Endodermal cell (in vitro differentiated cells): ENCODE results near the gene NCS1. TPM values are rescaled to one million over a fixed set of nuclear protein-coding genes. Genes with fewer than 3 reads are reported as not detected.
A peak's percentile ranks its signal among the peaks of the same experiment; 100 is the strongest.

Experiments
- DNase-seq: peaks from one replicate; pipeline ENCODE4 v3.0.0-alpha.2; 2017
- H3K27ac ChIP-seq: 2 replicates; pipeline ENCODE4 v1.5.1; 2013; ENCODE audit warnings: mild to moderate bottlenecking, low read depth, low read length, moderate library complexity
- H3K27me3 ChIP-seq: 2 replicates; pipeline ENCODE4 v1.6.1; 2013; ENCODE audit warnings: mild to moderate bottlenecking, low read length, moderate library complexity; ENCODE audit not compliant: insufficient read depth, control insufficient read depth, poor library complexity, severe bottlenecking
- H3K36me3 ChIP-seq: 2 replicates; pipeline ENCODE4 v1.7.0; 2013; ENCODE audit warnings: mild to moderate bottlenecking, low read length, moderate library complexity; ENCODE audit not compliant: control insufficient read depth, insufficient read depth
- H3K4me1 ChIP-seq: one replicate; pipeline ENCODE4 v1.7.0; 2013; ENCODE audit warnings: low read length; ENCODE audit not compliant: control insufficient read depth, insufficient read depth
- H3K4me3 ChIP-seq: 2 replicates; pipeline ENCODE4 v1.5.1; 2013; ENCODE audit warnings: mild to moderate bottlenecking, low read length, moderate library complexity
- H3K9ac ChIP-seq: 2 replicates; pipeline ENCODE4 v1.6.1; 2013; ENCODE audit warnings: mild to moderate bottlenecking, low read length, moderate library complexity; ENCODE audit not compliant: poor library complexity, severe bottlenecking; ENCODE audit errors: extremely low read depth
- H3K9me3 ChIP-seq: 2 replicates; pipeline ENCODE4 v1.6.1; 2013; ENCODE audit warnings: mild to moderate bottlenecking, low read length, moderate library complexity; ENCODE audit not compliant: control insufficient read depth
- H3K27ac Mint-ChIP-seq: 2 replicates; pipeline ENCODE4 v1.8.0; 2020; ENCODE audit warnings: mixed read lengths
- H3K27me3 Mint-ChIP-seq: 2 replicates; pipeline ENCODE4 v1.8.0; 2021; ENCODE audit warnings: mild to moderate bottlenecking, mixed read lengths; ENCODE audit not compliant: insufficient read depth
- H3K36me3 Mint-ChIP-seq: 2 replicates; pipeline ENCODE4 v1.8.0; 2020; ENCODE audit warnings: low read depth, mixed read lengths
- H3K4me1 Mint-ChIP-seq: 2 replicates; pipeline ENCODE4 v1.8.0; 2020; ENCODE audit warnings: mixed read lengths
- H3K4me3 Mint-ChIP-seq: 2 replicates; pipeline ENCODE4 v1.8.0; 2020; ENCODE audit warnings: mild to moderate bottlenecking, moderate library complexity, mixed read lengths
- H3K9me3 Mint-ChIP-seq: 2 replicates; pipeline ENCODE4 v1.8.0; 2020; ENCODE audit warnings: mild to moderate bottlenecking, mixed read lengths
- CTCF ChIP-seq: fragments of 200-600 bp; sonication (generic); conservative IDR thresholded peaks from 2 replicates; pipeline ENCODE4 v1.5.0; 2021; ENCODE audit warnings: antibody characterized with exemption, mild to moderate bottlenecking
- WGBS, 2 experiments: methylation state at CpG; one replicate each; pipeline versions ENCODE4 v1.1.5 to v1.1.7; 2013; ENCODE audit warnings: missing lambda C conversion rate in 2 of 2, mixed read lengths in 1 of 2; ENCODE audit not compliant: insufficient coverage in 1 of 2, insufficient read length in 1 of 2; 5-methylcytosine and 5-hydroxymethylcytosine counted together
- total RNA-seq, 2 donors: library from RNA; stranded (reverse); fragmentation: NEBNext Ultra II Directional in 1 of 2; extraction: Animal tissue kit (Norgen Biotek cat#: 25700) in 1 of 2; gene quantifications; 2 replicates in 1 of 2; 3 replicates in 1 of 2; pipeline ENCODE4 v1.2.1, GENCODE V29; 2021

Gene NCS1
- total RNA-seq, 2 donors from 2014 or later, result 40.6 to 47.7 TPM

DNA sequence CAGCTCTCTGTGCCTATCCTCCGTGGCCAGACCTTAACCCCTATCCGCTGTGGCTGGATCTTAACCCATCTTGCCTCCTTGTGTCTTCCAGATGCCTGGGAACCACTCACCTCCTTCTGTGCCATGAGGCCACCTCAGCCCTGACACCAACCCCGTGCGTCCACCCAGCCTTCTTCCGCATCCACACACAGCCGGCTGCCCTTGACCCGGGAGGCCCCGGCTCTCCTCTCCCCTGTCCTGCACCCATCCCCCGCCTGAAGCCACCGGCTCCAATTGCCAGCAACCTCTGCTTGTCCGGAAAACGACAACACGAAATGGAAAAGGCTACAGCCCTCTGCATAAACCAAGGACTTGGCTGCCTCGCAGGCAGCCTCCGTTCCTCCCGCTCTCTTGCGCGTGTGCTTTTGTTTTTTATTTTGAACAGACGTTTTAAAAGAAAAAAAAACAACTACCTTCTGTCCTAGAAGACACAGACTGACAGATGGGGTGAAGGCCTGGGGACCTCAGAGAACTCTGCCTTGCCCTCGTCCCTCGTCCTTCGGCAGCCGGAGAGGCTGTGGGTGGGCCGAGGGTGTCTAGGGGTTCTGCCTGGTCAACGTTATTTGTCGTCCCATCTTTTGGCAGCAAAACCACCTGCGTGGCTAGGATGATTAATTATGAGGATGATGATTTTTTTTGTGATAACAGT is 60.8 kb downstream of the NCS1 start:
- H3K27ac ChIP-seq, result peak overlapping the region; percentile 32
- no peak overlapping the region for H3K4me3 ChIP-seq
- Mint-ChIP-seq H3K4me1 (peaks cover 5% of the 10 kb centered on the region), H3K36me3 (peaks cover 38% of the 10 kb centered on the region), H3K9me3 (peaks cover 10% of the 10 kb centered on the region), H3K27ac (no peak overlapping the region), H3K27me3 (no peaks in the 10 kb centered on the region), H3K4me3 (no peak overlapping the region)
- TF ChIP-seq CTCF, result no peak
- peaks cover 22% of the 10 kb centered on the region for H3K36me3 ChIP-seq
- peaks cover 9% of the 10 kb centered on the region for H3K9me3 ChIP-seq
- no peak overlapping the region for H3K9ac ChIP-seq
- no peaks in the 10 kb centered on the region for H3K27me3 ChIP-seq
- no peaks in the 10 kb centered on the region for H3K4me1 ChIP-seq
- no peak for DNase-seq
- 89 to 92% methylated on average over 13 to 27 of the region's 27 CpGs for WGBS, 2 experiments

DNA sequence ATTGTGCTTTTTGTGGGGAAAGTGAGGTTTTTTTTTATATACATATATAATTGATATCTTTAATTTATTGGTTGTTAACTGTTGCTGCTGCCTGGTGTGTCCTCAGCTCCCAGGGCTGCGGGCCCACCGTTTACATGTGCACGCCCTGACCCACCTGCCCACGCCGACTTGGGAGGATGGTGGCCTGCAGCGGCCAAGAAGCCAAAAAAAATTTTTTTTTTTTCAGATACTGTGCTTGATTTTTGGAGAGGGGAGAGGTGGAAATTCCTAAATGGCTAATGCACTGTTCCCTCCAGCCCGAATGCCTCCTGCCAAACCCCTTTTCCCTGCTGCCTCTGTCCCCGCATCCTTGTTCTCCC is 61.4 kb downstream of the NCS1 start:
- Histone ChIP-seq H3K27me3 (no peaks in the 10 kb centered on the region), H3K9me3 (peaks cover 4% of the 10 kb centered on the region), H3K36me3 (peaks cover 17% of the 10 kb centered on the region), H3K4me3 (no peak overlapping the region), H3K27ac (no peak overlapping the region), H3K4me1 (no peaks in the 10 kb centered on the region), H3K9ac (no peak overlapping the region)
- whole genome bisulfite sequencing, 2 experiments, result 89 to 96% methylated on average over 3 to 8 of the region's 8 CpGs
- no peak overlapping the region for H3K27ac Mint-ChIP-seq
- no peaks in the 10 kb centered on the region for H3K27me3 Mint-ChIP-seq
- H3K4me1 Mint-ChIP-seq, result peaks cover 5% of the 10 kb centered on the region
- no peak for DNase-seq
- H3K4me3 Mint-ChIP-seq, result no peak overlapping the region
- peaks cover 5% of the 10 kb centered on the region for H3K9me3 Mint-ChIP-seq
- H3K36me3 Mint-ChIP-seq, result peaks cover 33% of the 10 kb centered on the region
- TF ChIP-seq CTCF, result no peak

DNA sequence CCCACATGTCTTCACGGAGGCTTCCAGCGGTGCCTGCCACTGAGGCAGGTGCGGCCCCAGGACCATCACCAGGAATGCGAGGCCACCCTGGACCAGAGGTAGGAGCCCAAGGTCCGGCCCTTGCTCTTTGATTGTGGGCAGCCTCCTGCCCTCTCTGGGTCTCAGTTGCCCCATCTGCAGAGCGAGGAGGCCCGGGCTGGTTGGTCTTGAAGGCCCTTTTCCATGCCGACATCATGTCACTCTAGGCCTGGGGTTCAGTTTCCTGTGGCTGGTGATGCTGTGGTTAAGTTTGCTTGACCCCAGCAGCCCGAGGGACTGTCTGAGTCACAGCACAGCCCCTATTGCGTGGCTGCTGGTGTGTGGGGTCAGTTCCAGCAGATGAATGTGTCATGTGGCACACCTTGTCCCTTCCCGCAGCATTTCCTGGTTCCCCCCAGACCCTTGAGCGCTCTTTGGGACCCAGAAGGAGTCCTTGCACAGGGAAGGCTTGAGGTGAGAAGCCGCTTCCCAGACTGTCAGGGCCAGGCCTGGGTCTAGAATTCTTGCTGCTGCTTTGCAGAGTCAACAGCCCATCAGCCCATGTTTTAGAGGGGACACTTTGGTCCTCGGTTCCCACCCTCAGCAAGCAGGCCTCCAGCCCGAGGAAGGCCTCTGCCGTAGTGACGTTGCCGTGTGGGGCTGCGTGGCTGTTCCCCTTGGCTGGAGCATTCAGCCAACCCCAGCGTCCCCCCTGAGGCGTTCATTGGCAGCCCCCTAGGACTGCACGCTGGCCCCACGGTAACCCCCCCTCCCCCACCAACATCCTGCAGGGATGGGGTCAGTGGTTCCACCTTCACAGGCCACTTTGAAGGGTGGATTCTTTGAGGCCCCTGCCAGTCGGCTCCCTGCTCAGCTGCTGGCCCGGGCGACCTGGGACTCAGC is 62.4 kb downstream of the NCS1 start:
- peaks cover 5% of the 10 kb centered on the region for H3K4me1 Mint-ChIP-seq
- H3K36me3 Mint-ChIP-seq, result peaks cover 27% of the 10 kb centered on the region
- Histone ChIP-seq H3K4me3 (no peak overlapping the region), H3K27ac (no peak overlapping the region), H3K27me3 (no peaks in the 10 kb centered on the region), H3K36me3 (peaks cover 11% of the 10 kb centered on the region), H3K9me3 (no peaks in the 10 kb centered on the region), H3K4me1 (no peaks in the 10 kb centered on the region), H3K9ac (no peak overlapping the region)
- no peak for TF ChIP-seq CTCF
- H3K4me3 Mint-ChIP-seq, result no peak overlapping the region
- no peak overlapping the region for H3K27ac Mint-ChIP-seq
- H3K9me3 Mint-ChIP-seq, result peaks cover 4% of the 10 kb centered on the region
- WGBS, 2 experiments, result 91 to 93% methylated on average over 9 to 26 of the region's 26 CpGs
- DNase-seq, result no peak
- no peaks in the 10 kb centered on the region for H3K27me3 Mint-ChIP-seq
